Measurements from ENCODE around the gene BTBD17. TPM values are rescaled to one million over a fixed set of nuclear protein-coding genes. Genes with fewer than 3 reads are reported as not detected.

BTBD17 gene
- total RNA-seq, 1 experiment from 2014 or later, result not detected

DNA sequence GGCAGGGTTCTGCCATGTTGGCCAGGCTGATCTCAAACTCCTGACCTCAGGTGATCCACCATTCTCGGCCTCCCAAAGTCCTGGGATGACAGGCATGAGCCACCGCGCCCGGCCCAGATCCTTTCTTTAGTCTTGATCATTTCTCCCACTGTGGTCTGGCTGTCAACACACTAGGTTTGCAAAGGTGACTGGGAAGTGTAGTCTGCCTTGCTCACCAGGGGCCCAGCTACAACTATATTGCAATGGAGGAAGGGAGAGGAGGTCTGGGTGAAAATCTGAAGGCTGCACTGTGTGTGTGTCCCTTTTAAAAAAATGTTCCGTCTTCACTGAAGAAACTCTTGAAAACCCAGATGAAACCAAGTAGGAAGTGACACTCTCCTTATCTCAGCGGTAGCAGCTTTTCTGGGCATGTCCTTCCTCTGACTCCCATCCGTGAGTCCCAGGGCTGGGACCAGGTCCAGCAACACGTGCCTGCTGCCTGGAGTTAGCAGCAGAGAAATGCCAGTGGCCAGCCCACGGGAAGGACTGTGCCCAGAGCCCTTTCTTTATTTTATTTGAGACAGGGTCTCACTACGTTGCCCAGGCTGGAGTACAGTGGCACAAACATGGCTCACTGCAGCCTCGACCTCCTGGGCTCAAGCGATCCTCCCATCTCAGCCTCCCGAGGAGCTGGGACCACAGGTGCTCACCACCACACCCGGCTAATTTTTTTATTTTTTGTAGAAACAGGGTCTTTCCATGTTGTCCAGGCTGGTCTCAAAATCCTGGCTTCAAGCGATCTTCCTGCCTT, 53.5 kb downstream of the BTBD17 start:
- ATAC-seq (no peak), DNase-seq (ENCODE audit: low read depth, low spot score) (no peak)
- H3K9ac ChIP-seq (ENCODE audit: low read length), result no peak overlapping the region
- no peaks in the 10 kb centered on the region for H3K9me2 ChIP-seq (ENCODE audit: insufficient read depth)
- no peaks in the 10 kb centered on the region for H3K36me3 ChIP-seq (ENCODE audit: control insufficient read depth in 1 of 2, insufficient read depth in 2 of 2, low read length in 2 of 2)
- no peak overlapping the region for H3K4me2 ChIP-seq (ENCODE audit: low read length)
- ChIA-PET CTCF (interaction anchor here (0.8 kb wide), 1 partner anchor 8 kb away, joined by 3 read pairs; no protein-coding TSS in a partner anchor), POLR2A (no interaction called here), RAD21 (ENCODE audit: low non-redundant PET in 1 of 2, low total read pairs in 2 of 2, uncharacterized antibody in 2 of 2, unreplicated experiment in 2 of 2) (no interaction called here)
- H2AFZ ChIP-seq (ENCODE audit: low read depth, low read length, poor library complexity, severe bottlenecking), result no peak overlapping the region
- TF ChIP-seq SRF (IDR thresholded peaks at IDR 0.05; ENCODE audit: low read depth), result no peak
- TF ChIP-seq EZH2 (IDR thresholded peaks at IDR 0.05), result no peak
- TF ChIP-seq CTCF (IDR thresholded peaks at IDR 0.05 in 2 of 3, conservative IDR thresholded peaks at IDR 0.05 in 1 of 3; ENCODE audit: borderline replicate concordance in 1 of 3, insufficient read depth in 1 of 3, low read depth in 2 of 3, low read length in 2 of 3), result no peak
- no peak for TF ChIP-seq EGR1 (IDR thresholded peaks at IDR 0.05; ENCODE audit: low read depth)
- no peak for TF ChIP-seq ATF3 (IDR thresholded peaks at IDR 0.05)
- TF ChIP-seq MAX (IDR thresholded peaks at IDR 0.05), result no peak
- TF ChIP-seq, protein P1, sequence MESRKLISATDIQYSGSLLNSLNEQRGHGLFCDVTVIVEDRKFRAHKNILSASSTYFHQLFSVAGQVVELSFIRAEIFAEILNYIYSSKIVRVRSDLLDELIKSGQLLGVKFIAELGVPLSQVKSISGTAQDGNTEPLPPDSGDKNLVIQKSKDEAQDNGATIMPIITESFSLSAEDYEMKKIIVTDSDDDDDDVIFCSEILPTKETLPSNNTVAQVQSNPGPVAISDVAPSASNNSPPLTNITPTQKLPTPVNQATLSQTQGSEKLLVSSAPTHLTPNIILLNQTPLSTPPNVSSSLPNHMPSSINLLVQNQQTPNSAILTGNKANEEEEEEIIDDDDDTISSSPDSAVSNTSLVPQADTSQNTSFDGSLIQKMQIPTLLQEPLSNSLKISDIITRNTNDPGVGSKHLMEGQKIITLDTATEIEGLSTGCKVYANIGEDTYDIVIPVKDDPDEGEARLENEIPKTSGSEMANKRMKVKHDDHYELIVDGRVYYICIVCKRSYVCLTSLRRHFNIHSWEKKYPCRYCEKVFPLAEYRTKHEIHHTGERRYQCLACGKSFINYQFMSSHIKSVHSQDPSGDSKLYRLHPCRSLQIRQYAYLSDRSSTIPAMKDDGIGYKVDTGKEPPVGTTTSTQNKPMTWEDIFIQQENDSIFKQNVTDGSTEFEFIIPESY (IDR thresholded peaks at IDR 0.05; ENCODE audit: extremely low read depth, insufficient replicate concordance, low read length), result no peak
- no peak for TF ChIP-seq ZFX (IDR thresholded peaks at IDR 0.05)
- TF ChIP-seq ZNF274 (IDR thresholded peaks at IDR 0.05; ENCODE audit: low read depth, low read length), result no peak
- no peak for TF ChIP-seq POLR2A (IDR thresholded peaks at IDR 0.05; ENCODE audit: borderline replicate concordance, extremely low read depth, insufficient read depth, insufficient read length)
- TF ChIP-seq CEBPB (IDR thresholded peaks at IDR 0.05; ENCODE audit: low read depth), result no peak
- TF ChIP-seq POLR2AphosphoS5 (IDR thresholded peaks at IDR 0.05; ENCODE audit: low read depth, low read length), result no peak
- TF ChIP-seq FOSL1 (IDR thresholded peaks at IDR 0.05; ENCODE audit: low read depth), result no peak
- no peak for TF ChIP-seq TCF7L2 (IDR thresholded peaks at IDR 0.05; ENCODE audit: borderline replicate concordance, extremely low read depth, insufficient read depth, insufficient read length)
- no peak for TF ChIP-seq EZH2phosphoT487 (IDR thresholded peaks at IDR 0.05; ENCODE audit: borderline replicate concordance)
- no peak for TF ChIP-seq JUND (IDR thresholded peaks at IDR 0.05)
- TF ChIP-seq REST (IDR thresholded peaks at IDR 0.05; ENCODE audit: low read depth), result no peak
- no peak for TF ChIP-seq RAD21 (IDR thresholded peaks at IDR 0.05; ENCODE audit: low read depth)
- no peak for TF ChIP-seq YY1 (IDR thresholded peaks at IDR 0.05; ENCODE audit: extremely low read depth, insufficient replicate concordance, low read depth, low read length)
- H3K4me3 ChIP-seq (replicated peaks in 1 of 2; ENCODE audit: low read depth in 1 of 2, low read length in 2 of 2), result no peak overlapping the region
- H4K20me1 ChIP-seq (ENCODE audit: insufficient read depth), result no peaks in the 10 kb centered on the region
- no peaks in the 10 kb centered on the region for H3K27me3 ChIP-seq (ENCODE audit: insufficient read depth, low read length)
- intact Hi-C loops (cut with micrococcal nuclease), result loop anchor here (10.0 kb wide), 1 partner anchor 297 kb away; no protein-coding TSS in a partner anchor
- no TSS peak for BruUV-seq (replicated peaks)
- no peaks in the 10 kb centered on the region for H3K4me1 ChIP-seq (ENCODE audit: control insufficient read depth in 1 of 2, insufficient read depth in 2 of 2, low read length in 2 of 2)
- H3K9me3 ChIP-seq (ENCODE audit: control insufficient read depth in 1 of 2, insufficient read depth in 1 of 2, low read depth in 1 of 2, low read length in 2 of 2), result no peaks in the 10 kb centered on the region
- no peaks in the 10 kb centered on the region for H3K79me2 ChIP-seq (ENCODE audit: insufficient read depth, low read length)
- no peak overlapping the region for H3K27ac ChIP-seq (ENCODE audit: low read depth, low read length)

Data from HCT116 (cell line).